Nephron (organoid): ENCODE results near the gene FGD5.

Experiments used
- H3K27ac Mint-ChIP-seq, 3 experiments: 2 replicates each; pipeline ENCODE4 v1.8.0; 2020; ENCODE audit warnings: mixed read lengths in 3 of 3, mild to moderate bottlenecking in 2 of 3, moderate library complexity in 1 of 3
- H3K27me3 Mint-ChIP-seq: 2 replicates; pipeline ENCODE4 v1.8.0; 2021; ENCODE audit warnings: low read depth, mild to moderate bottlenecking, moderate library complexity, mixed read lengths
- H3K36me3 Mint-ChIP-seq: 2 replicates; pipeline ENCODE4 v1.8.0; 2020; ENCODE audit warnings: low read depth, mixed read lengths
- H3K4me1 Mint-ChIP-seq: 2 replicates; pipeline ENCODE4 v1.8.0; 2020; ENCODE audit warnings: mixed read lengths
- H3K4me3 Mint-ChIP-seq, 3 experiments: 2 replicates each; pipeline ENCODE4 v1.8.0; 2020; ENCODE audit warnings: mild to moderate bottlenecking in 3 of 3, mixed read lengths in 3 of 3, moderate library complexity in 2 of 3
- H3K9me3 Mint-ChIP-seq: 2 replicates; pipeline ENCODE4 v1.8.0; 2020; ENCODE audit warnings: mixed read lengths
- TF ChIP-seq, protein P1 (sequence below), 3 experiments: fragments of 200-600 bp; sonication (generic); IDR thresholded peaks; one replicate each; pipeline ENCODE4 v1.5.0; 2021; ENCODE audit warnings: antibody characterized with exemption in 3 of 3; ENCODE audit not compliant: unreplicated experiment in 3 of 3

FGD5 gene

DNA sequence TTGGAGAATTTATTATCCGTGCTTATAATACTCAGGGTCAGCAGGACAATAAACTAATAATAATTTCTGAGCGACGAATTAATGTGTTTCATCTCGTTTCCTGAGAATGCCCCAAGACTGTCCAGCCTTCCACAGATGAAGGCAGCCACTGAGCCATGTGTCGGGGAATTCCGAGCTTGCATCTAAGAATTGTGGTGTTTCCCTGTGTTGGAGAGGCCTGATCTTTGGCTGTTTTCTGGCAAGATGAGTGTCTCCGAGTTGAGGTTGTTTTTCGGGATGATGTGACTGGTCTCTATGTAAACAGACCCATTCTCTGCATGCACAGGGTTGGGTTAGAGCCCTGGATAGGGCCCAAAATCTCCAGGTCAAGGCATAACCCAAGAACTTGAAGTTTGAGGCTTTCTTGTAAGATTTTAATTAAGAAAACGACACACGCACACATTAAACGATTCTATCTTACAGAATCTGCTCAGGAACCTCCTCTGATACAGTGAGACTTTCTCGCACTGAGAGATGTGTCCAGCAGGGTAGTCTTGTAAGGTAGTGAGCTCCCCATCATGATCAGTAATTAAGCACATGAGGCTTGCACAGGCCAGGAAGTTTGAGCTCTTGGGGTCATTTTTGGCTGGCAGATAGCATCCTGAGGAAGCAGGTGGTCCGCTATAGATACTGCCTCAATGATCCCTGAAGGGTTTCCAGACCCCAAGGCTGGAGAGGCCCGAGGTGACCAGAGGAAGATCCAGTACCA, 14.4 kb downstream of the FGD5 start:
- Mint-ChIP-seq H3K27me3 (peaks cover 38% of the 10 kb centered on the region), H3K4me3 (no peak overlapping the region), H3K4me1 (peaks cover 32% of the 10 kb centered on the region), H3K27ac (no peak overlapping the region), H3K36me3 (no peaks in the 10 kb centered on the region), H3K9me3 (no peaks in the 10 kb centered on the region)
- TF ChIP-seq, protein P1, sequence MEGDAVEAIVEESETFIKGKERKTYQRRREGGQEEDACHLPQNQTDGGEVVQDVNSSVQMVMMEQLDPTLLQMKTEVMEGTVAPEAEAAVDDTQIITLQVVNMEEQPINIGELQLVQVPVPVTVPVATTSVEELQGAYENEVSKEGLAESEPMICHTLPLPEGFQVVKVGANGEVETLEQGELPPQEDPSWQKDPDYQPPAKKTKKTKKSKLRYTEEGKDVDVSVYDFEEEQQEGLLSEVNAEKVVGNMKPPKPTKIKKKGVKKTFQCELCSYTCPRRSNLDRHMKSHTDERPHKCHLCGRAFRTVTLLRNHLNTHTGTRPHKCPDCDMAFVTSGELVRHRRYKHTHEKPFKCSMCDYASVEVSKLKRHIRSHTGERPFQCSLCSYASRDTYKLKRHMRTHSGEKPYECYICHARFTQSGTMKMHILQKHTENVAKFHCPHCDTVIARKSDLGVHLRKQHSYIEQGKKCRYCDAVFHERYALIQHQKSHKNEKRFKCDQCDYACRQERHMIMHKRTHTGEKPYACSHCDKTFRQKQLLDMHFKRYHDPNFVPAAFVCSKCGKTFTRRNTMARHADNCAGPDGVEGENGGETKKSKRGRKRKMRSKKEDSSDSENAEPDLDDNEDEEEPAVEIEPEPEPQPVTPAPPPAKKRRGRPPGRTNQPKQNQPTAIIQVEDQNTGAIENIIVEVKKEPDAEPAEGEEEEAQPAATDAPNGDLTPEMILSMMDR (IDR thresholded peaks at IDR 0.05; ENCODE audit: unreplicated experiment in 3 of 3): no peak

DNA sequence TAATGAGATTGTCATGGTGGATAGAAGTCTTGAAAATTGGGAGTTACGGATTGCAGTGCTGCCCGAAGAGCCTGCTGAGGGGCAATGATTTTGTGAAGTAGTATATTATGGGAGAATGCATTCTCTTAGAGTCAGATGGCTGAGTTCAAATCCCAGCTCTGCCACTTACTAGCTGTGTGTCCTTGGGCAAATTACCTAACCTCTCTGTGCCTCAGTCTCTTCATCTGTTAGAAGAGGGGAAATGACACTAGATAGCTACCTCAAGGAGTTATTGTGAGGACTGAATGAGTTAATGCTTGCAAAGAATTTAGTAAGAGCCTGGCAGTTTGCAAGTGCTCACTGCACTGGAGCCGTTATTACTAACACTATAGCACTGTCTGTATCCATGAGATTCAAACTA, 15.4 kb downstream of the FGD5 start:
- Mint-ChIP-seq H3K4me3 (no peak overlapping the region), H3K4me1 (peaks cover 42% of the 10 kb centered on the region), H3K9me3 (no peaks in the 10 kb centered on the region), H3K27ac (no peak overlapping the region), H3K36me3 (no peaks in the 10 kb centered on the region), H3K27me3 (peaks cover 39% of the 10 kb centered on the region)
- TF ChIP-seq, protein P1 (IDR thresholded peaks at IDR 0.05; ENCODE audit: unreplicated experiment in 3 of 3): no peak

DNA sequence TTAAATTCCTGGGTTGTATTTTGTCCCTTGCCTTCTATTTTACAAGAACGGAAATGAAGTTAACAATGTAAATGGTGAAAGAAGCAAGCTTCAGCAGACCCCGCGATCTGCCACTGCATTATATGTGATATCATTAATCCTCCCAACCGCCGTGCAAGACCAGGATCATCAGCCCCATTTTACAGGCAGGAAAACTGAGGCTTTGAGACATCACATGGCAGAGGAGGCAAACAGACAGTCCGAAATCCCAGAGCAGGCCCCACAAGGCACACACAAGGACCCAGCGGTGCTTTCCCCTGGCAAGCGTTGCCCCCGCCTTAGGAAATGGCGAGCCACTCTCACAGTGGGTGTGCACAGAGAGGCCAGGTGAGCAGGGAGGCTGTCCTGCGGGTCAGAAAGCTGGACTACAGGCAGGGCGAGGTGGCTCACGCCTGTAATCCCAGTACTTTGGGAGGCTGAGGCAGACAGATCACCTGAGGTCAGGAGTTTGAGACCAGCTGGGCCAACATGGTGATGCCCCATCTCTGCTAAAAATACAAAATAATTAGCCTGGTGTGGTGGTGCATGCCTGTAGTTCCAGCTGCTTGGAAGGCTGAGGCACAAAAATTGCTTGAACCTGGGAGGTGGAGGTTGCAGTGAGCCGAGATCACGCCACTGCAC, 16.2 kb downstream of the FGD5 start:
- no peak overlapping the region for H3K4me3 Mint-ChIP-seq
- no peaks in the 10 kb centered on the region for H3K36me3 Mint-ChIP-seq
- peaks cover 45% of the 10 kb centered on the region for H3K4me1 Mint-ChIP-seq
- TF ChIP-seq, protein P1 (IDR thresholded peaks at IDR 0.05; ENCODE audit: unreplicated experiment in 3 of 3): no peak
- peaks cover 46% of the 10 kb centered on the region for H3K27me3 Mint-ChIP-seq
- H3K27ac Mint-ChIP-seq: no peak overlapping the region
- H3K9me3 Mint-ChIP-seq: no peaks in the 10 kb centered on the region

DNA sequence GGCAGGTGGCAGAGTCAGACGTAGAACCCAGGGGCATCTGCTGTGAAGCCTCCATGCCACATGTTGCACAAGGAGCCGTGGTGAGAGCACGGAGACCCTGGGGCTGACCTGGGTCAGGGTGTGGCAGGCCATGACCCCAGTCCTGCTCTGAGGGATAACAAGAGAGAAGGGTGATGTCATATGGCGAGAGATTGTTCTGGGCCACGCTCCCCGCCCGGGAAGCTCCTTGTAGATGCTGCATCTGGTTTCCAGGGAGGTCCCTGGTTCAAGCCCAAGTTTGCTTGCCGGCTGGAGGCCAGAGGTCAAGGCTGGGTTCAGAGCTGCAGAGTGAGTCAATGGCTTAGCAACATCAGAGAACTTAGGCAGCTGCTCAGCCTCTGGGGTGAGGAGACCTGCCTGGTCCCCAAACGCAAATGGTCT, 17.3 kb downstream of the FGD5 start:
- H3K4me1 Mint-ChIP-seq: peaks cover 45% of the 10 kb centered on the region
- no peaks in the 10 kb centered on the region for H3K9me3 Mint-ChIP-seq
- H3K27me3 Mint-ChIP-seq: peaks cover 39% of the 10 kb centered on the region
- TF ChIP-seq, protein P1 (IDR thresholded peaks at IDR 0.05; ENCODE audit: unreplicated experiment in 3 of 3): no peak
- no peak overlapping the region for H3K4me3 Mint-ChIP-seq
- H3K27ac Mint-ChIP-seq: peak overlapping the region in 1 of 3 experiments; percentile 3
- no peaks in the 10 kb centered on the region for H3K36me3 Mint-ChIP-seq

DNA sequence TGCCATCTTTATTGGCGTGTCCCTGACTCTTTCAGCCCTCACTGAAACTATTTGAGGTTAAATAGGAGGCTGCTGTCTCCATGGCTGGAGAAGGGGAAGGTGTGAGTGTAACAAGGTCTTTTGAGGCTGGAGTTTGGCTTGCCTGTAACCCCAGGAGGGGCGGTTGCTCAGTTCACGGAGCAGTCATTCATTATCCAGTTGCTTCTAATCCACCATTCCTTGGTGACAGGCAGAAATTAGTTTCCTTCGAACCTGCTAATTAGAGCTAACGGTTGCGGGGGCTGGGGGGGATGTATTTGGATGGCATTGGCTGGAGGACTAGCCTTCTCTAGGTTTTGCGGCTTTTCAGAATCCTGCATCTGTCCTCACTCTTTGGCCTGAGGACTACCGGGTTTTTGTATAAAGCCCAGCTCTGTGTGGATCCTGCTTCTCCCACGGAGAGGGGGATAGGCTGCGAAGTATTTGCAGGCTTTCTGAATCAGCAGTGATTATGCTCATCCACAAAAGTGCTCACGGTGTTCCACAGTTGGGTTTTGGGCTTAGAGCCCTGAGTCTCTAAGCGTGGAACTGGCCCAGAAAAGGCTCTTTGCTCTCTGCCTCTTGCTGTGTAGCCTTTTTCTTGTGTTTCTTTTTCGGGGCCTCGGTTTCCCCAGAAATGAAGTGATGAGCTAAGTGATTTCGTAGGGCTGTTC, 18.6 kb downstream of the FGD5 start:
- H3K27ac Mint-ChIP-seq: peak overlapping the region; percentile 38 to 73 (median 40)
- H3K4me1 Mint-ChIP-seq: peaks cover 46% of the 10 kb centered on the region
- TF ChIP-seq, protein P1 (IDR thresholded peaks at IDR 0.05; ENCODE audit: unreplicated experiment in 3 of 3): no peak
- no peaks in the 10 kb centered on the region for H3K36me3 Mint-ChIP-seq
- H3K4me3 Mint-ChIP-seq: peak overlapping the region in 1 of 3 experiments; percentile 22
- H3K27me3 Mint-ChIP-seq: peaks cover 28% of the 10 kb centered on the region
- no peaks in the 10 kb centered on the region for H3K9me3 Mint-ChIP-seq
